H4 (cell line): ENCODE results near the gene TEN1. TPM values are rescaled to one million over a fixed set of nuclear protein-coding genes. Genes with fewer than 3 reads are reported as not detected.

Experiments used
- DNase-seq: peaks from one replicate; pipeline ENCODE4 v3.0.0-alpha.2; 2015; ENCODE audit warnings: low spot score
- total RNA-seq: library from RNA; depleted of rRNA; stranded (reverse); fragments of >200 nt; shearing (Covaris generic); gene quantifications from 2 replicates; pipeline ENCODE4 v1.2.3, GENCODE V29; 2014

Gene TEN1
- total RNA-seq, 1 experiment from 2014 or later: 28.2 TPM

DNA sequence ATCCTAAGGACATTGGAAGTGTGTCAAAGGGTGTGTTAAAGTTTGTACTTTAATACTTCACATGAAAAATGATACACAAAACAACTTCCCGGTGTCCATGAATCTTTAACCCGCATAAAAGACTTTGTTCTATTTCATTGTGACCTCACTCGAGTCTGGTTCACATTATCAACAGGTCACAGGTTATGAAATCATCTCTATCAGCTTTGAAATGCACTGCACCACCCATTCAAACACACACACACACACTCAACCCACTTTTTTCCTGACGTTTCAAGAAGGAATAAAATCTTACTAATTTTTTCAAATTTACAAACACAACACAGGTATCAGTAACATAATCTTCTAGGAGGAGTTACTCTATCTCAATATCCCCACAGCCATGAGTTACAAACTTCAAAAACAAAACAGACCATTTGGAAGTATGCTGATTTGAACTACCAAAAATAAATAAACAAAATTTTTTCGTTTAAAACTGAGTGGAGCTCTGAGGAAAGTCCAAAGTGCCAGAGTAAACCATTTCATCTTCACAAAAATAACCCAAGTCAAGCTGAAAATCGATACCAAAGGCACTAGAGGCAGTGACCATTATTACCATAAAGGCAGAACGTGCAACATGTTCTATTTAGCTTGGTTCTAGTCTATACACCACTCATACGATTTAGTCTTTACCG lies 2.7 kb upstream of the TEN1 start:
- no peak for DNase-seq

DNA sequence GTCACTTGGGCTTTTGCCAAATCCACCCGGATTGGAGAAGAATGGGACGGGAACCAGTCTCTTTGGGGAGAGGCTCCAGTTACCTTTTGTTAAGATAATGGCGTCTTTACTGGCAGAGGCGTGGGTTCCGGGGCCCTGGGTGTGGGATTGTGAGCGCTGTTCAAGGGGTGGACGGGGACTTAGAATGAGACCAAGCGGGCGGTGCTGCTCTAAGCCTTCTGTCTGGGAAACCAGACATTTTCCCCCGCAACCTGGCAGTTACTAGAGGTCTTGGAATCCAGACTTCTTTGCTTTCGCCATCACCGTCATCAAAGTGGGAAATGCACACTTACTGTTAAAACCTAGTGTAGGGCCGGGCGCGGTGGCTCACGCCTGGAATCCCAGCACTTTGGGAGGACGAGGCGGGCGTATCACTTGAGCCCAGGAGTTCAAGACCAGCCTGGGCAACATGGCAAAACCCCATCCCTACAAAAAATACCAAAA lies 706 bp downstream of the TEN1 start:
- DNase-seq: no peak

GRCh38 chr17:75980188-75981018 lies 1.4 kb downstream of the TEN1 start:
- DNase-seq: no peak

GRCh38 chr17:75981019-75981615 lies 2.1 kb downstream of the TEN1 start:
- no peak for DNase-seq

- DNase-seq: no peak
These were observed 4.6 kb downstream of the TEN1 start for GRCh38 chr17:75983501-75984181.

GRCh38 chr17:75985986-75986385 lies 6.9 kb downstream of the TEN1 start:
- no peak for DNase-seq

DNA sequence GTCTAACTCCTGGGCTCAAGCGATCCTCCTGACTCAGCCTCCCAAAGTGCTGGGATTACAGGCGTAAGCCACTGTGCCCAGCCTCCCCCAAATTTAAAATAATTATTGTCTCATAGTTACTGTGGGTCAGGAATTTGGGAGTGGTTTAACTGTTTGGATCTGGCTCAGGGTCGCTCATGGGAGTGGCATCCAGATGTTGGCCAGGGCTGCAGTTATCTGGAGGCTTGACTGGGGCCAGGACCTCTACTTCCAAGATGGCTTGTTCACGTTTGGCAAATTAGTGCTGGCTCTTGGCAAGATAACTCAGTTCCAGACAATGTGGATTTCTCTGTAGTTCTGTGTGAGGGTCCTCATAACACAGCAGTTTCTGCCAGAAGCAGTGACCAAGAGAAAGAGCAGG lies 8.0 kb downstream of the TEN1 start:
- no peak for DNase-seq

DNA sequence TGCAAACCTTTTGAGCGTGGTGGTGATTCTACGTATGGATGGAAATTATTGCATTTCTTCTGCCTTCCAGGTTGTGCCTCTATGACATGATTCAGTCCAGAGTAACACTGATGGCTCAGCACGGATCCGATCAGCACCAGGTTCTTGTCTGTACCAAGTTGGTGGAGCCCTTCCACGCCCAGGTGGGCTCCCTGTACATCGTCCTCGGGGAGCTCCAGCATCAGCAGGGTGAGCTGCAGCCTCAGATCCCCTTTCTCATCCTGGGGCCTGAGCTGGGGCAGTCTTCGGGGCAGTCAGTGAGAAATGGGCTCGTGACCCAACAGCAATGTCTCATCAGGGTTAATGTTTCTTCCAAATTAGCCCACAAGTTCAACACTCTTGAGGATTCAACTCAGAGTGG lies 12.4 kb downstream of the TEN1 start:
- no peak for DNase-seq

DNA sequence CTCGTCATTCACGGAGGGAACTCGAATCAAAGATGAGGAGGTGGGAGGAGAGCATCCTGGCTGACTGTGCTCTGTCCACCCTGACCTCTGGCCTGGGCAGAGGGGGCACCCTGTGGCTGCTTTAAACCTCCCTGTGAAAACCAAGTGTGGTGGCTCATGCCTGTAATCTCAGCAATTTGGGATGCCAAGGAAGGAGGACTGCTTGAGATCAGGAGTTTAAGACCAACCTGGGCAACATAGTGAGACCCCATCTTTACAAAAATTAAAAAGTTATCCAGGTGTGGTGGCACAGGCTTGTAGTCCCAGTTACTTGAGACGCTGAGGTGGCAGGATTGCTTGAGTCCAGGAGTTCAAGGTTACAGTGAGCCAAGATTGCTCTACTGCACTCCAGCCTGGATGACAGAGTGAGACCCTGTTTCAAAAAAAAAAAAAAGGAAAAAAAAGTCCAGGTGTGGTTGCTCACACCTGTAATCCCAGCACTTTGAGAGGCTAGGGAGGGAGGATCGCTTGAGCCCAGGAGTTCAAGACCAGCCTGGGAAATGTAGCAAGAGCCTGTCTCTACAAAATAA lies 15.8 kb downstream of the TEN1 start:
- DNase-seq: no peak

- DNase-seq: no peak
These were observed 16.4 kb downstream of the TEN1 start for GRCh38 chr17:75995385-75995925.

- DNase-seq: peak; percentile 85
These were observed 17.9 kb downstream of the TEN1 start for GRCh38 chr17:75996665-75997590.

GRCh38 chr17:75998327-75998795 lies 19.3 kb downstream of the TEN1 start:
- DNase-seq: no peak

DNA sequence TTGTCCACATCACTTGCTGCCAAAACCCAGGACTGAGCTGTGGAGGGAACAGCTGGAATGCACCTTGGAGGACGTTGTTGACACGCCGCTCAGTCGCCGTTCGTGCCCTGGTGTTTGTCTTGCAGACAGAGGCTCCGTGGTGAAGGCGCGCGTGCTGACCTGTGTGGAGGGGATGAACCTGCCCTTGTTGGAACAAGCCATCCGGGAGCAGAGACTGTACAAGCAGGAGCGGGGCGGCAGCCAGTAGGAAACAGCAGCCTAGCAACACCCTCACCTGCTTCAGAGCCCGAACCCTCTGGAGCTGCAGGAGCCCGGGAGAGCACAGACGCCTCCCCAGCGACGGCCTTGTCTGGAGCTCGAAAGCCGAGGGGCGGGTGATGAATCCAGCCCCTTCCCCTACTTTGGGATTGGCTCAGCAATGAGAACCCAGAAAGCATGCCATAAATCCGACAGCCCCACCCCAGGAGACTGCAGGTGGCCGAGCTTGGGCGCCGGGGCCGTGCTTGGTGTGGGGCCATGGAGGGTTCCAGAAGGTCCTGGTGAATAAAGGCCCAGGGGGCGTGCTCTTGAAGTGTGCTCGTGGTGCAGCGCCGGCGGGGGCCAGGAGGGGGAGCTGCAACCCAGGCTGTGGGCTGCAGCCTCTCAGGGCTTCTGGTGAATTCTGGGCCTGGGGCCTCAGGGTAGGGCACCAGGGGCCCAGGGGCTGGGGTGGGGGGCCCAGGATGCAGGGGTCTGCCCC lies 21.1 kb downstream of the TEN1 start:
- DNase-seq: no peak

DNA sequence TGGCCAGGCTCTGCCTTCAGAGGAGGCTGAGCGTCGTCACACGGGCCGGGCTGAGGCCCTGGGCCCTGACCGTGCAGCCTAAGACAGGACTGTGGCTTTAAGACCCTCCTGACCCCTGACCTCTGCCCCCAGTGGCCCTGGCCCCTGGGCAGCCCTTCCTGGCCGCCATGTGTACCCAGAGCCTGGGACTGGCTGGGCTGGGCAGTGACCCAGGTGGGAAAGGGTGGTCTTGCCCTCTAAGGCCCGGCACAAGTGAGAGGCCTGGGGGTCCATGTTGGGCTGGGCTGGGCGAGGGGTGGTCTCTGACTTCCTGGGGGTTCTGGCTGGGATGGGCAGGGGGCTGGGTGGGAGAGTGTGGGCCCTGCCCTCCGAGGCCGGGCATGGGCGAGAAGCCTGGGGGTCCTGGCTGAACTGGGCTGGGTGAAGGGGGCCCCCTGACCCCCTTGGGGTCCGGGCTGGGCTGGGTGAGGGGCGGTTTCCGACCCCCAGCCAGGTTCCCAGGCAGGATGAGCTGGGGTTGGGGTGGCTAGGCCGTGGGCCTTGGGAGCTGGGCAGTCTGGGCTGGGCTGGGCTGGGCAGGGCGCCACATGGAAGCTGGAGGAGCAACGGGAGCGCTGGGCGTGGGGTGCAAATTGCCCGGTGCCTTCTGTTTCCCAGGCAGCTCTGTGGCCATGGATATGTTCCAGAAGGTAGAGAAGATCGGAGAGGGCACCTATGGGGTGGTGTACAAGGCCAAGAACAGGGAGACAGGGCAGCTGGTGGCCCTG lies 21.9 kb downstream of the TEN1 start, which contains the start of gene CDK3:
Gene CDK3, plus strand, starts transcription at position 101 of the 767 bp plus-strand sequence. Its CDS starts 571 bp downstream, at position 672.
- DNase-seq: no peak

GRCh38 chr17:76002100-76002499 lies 23.1 kb downstream of the TEN1 start:
- DNase-seq: no peak

DNA sequence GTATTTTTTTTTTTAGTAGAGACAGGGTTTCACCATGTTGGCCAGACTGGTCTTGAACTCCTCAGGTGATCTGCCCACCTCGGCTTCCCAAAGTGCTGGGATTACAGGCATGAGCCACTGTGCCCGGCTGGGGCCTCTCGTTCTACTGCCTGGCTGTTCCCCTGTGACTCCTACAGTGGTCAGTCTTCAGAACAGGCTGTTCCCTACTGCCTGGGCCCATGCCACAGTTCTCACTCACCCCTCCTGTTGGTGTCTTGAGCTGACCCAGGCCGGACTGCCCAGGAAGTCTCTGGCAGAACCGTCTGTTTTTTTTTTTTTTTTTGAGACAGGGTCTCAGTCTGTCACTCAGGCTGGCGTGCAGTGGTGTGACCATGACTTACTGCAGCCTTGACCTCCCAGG lies 24.9 kb downstream of the TEN1 start:
- no peak for DNase-seq

- DNase-seq: no peak
These were observed 25.8 kb downstream of the TEN1 start for GRCh38 chr17:76004750-76005262.
